WTC11 (cell line): ENCODE data around the gene LNX1.

Source experiments
- ESRRA ChIP-seq: sonication (generic); formaldehyde crosslinking; IDR thresholded peaks from 2 replicates; pipeline ENCODE4 v1.8.1; 2022; ENCODE audit warnings: mild to moderate bottlenecking, missing genetic modification reagents, borderline replicate concordance
- MXD4 ChIP-seq: fragments of 250-450 bp; sonication (Bioruptor Pico); IDR thresholded peaks from 2 replicates; pipeline ENCODE4 v1.8.0; 2021; ENCODE audit warnings: mild to moderate bottlenecking, moderate library complexity, borderline replicate concordance
- NFE2L1 ChIP-seq: sonication (generic); formaldehyde crosslinking; IDR thresholded peaks from 2 replicates; pipeline ENCODE4 v1.8.1; 2023; ENCODE audit warnings: missing genetic modification reagents
- NFYB ChIP-seq: sonication (generic); formaldehyde crosslinking; conservative IDR thresholded peaks from 2 replicates; pipeline ENCODE4 v1.8.0; 2022; ENCODE audit warnings: low read depth, missing genetic modification reagents
- NR2C2 ChIP-seq: sonication (generic); formaldehyde crosslinking; IDR thresholded peaks from 2 replicates; pipeline ENCODE4 v1.8.0; 2022; ENCODE audit warnings: mild to moderate bottlenecking, missing genetic modification reagents
- TEAD4 ChIP-seq: sonication (generic); formaldehyde crosslinking; IDR thresholded peaks from 2 replicates; pipeline ENCODE4 v1.8.0; 2022; ENCODE audit warnings: mild to moderate bottlenecking, missing genetic modification reagents
- ZNF263 ChIP-seq: sonication (generic); formaldehyde crosslinking; IDR thresholded peaks from 2 replicates; pipeline ENCODE4 v1.8.1; 2022; ENCODE audit warnings: low read depth, mild to moderate bottlenecking, moderate library complexity, missing genetic modification reagents
- TF ChIP-seq, protein P1 (sequence below): fragments of 200-600 bp; IDR thresholded peaks from 2 replicates; pipeline ENCODE4 v1.8.0; 2022; ENCODE audit warnings: antibody characterized with exemption
- TF ChIP-seq, protein P2 (sequence below): sonication (generic); formaldehyde crosslinking; IDR thresholded peaks from 2 replicates; pipeline ENCODE4 v1.8.1; 2023; ENCODE audit warnings: mild to moderate bottlenecking, missing genetic modification reagents, moderate library complexity
- TF ChIP-seq, protein P3 (sequence below): sonication (generic); formaldehyde crosslinking; IDR thresholded peaks from 2 replicates; pipeline ENCODE4 v1.8.0; 2023; ENCODE audit warnings: mild to moderate bottlenecking, missing genetic modification reagents
- TF ChIP-seq, protein P4 (sequence below): sonication (generic); formaldehyde crosslinking; IDR thresholded peaks from 2 replicates; pipeline ENCODE4 v1.8.1; 2023; ENCODE audit warnings: mild to moderate bottlenecking, missing genetic modification reagents, borderline replicate concordance
- TF ChIP-seq, protein P5 (sequence below): sonication (generic); formaldehyde crosslinking; IDR thresholded peaks from 2 replicates; pipeline ENCODE4 v1.8.1; 2022; ENCODE audit warnings: low read depth, mild to moderate bottlenecking, moderate library complexity, missing genetic modification reagents, borderline replicate concordance
- TF ChIP-seq, protein P6 (sequence below): sonication (generic); formaldehyde crosslinking; IDR thresholded peaks from 2 replicates; pipeline ENCODE4 v1.8.0; 2022; ENCODE audit warnings: mild to moderate bottlenecking, missing genetic modification reagents
- TF ChIP-seq, protein P7 (sequence below): fragments of 250-450 bp; sonication (Bioruptor Pico); conservative IDR thresholded peaks from 2 replicates; pipeline ENCODE4 v1.9.0; 2021; ENCODE audit warnings: mild to moderate bottlenecking

DNA sequence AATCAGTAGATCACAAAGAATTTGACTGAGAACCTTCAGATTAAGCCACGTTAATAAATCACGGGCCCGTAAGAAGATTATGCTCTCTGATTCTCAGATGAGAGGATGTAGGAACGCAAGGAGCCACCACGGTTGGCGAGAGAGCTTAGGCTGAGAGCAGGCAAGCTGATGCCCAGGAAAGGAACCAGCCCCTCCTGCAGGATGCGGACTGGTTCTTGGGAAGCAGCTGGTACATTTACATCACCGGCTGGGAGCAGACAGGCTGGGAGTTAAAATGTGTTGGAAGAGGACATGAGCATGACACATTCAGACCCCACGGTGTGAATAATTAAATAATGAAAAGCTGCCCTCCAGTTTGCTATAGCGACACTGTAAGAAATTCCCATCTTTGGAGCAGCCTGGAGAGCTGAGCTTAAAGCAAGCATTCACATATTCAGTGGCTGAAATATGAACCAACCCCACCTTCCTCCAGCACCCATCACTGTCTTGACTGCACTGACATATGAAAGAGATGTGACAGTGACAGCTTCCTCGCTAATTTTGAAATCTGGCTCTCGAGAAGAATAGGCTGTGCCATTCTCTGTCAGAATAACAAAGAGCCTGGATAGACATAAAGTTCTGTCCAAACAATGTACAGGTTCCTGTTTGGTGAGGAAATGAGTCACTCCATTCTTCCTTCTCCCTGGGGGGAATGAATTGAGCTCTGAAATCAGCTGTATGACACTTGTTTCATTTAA, 33.1 kb downstream of the LNX1 start:
- TF ChIP-seq, protein P1, sequence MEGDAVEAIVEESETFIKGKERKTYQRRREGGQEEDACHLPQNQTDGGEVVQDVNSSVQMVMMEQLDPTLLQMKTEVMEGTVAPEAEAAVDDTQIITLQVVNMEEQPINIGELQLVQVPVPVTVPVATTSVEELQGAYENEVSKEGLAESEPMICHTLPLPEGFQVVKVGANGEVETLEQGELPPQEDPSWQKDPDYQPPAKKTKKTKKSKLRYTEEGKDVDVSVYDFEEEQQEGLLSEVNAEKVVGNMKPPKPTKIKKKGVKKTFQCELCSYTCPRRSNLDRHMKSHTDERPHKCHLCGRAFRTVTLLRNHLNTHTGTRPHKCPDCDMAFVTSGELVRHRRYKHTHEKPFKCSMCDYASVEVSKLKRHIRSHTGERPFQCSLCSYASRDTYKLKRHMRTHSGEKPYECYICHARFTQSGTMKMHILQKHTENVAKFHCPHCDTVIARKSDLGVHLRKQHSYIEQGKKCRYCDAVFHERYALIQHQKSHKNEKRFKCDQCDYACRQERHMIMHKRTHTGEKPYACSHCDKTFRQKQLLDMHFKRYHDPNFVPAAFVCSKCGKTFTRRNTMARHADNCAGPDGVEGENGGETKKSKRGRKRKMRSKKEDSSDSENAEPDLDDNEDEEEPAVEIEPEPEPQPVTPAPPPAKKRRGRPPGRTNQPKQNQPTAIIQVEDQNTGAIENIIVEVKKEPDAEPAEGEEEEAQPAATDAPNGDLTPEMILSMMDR = no peak
- TF ChIP-seq, protein P2, sequence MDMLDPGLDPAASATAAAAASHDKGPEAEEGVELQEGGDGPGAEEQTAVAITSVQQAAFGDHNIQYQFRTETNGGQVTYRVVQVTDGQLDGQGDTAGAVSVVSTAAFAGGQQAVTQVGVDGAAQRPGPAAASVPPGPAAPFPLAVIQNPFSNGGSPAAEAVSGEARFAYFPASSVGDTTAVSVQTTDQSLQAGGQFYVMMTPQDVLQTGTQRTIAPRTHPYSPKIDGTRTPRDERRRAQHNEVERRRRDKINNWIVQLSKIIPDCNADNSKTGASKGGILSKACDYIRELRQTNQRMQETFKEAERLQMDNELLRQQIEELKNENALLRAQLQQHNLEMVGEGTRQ = no peak
- TF ChIP-seq ESRRA (CRISPR knock-in tag) (no peak), NFE2L1 (CRISPR knock-in tag) (no peak), MXD4 (no peak), NFYB (no peak), NR2C2 (CRISPR knock-in tag) (no peak), TEAD4 (no peak), ZNF263 (no peak)
- TF ChIP-seq, protein P3, sequence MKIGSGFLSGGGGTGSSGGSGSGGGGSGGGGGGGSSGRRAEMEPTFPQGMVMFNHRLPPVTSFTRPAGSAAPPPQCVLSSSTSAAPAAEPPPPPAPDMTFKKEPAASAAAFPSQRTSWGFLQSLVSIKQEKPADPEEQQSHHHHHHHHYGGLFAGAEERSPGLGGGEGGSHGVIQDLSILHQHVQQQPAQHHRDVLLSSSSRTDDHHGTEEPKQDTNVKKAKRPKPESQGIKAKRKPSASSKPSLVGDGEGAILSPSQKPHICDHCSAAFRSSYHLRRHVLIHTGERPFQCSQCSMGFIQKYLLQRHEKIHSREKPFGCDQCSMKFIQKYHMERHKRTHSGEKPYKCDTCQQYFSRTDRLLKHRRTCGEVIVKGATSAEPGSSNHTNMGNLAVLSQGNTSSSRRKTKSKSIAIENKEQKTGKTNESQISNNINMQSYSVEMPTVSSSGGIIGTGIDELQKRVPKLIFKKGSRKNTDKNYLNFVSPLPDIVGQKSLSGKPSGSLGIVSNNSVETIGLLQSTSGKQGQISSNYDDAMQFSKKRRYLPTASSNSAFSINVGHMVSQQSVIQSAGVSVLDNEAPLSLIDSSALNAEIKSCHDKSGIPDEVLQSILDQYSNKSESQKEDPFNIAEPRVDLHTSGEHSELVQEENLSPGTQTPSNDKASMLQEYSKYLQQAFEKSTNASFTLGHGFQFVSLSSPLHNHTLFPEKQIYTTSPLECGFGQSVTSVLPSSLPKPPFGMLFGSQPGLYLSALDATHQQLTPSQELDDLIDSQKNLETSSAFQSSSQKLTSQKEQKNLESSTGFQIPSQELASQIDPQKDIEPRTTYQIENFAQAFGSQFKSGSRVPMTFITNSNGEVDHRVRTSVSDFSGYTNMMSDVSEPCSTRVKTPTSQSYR = no peak
- TF ChIP-seq, protein P4, sequence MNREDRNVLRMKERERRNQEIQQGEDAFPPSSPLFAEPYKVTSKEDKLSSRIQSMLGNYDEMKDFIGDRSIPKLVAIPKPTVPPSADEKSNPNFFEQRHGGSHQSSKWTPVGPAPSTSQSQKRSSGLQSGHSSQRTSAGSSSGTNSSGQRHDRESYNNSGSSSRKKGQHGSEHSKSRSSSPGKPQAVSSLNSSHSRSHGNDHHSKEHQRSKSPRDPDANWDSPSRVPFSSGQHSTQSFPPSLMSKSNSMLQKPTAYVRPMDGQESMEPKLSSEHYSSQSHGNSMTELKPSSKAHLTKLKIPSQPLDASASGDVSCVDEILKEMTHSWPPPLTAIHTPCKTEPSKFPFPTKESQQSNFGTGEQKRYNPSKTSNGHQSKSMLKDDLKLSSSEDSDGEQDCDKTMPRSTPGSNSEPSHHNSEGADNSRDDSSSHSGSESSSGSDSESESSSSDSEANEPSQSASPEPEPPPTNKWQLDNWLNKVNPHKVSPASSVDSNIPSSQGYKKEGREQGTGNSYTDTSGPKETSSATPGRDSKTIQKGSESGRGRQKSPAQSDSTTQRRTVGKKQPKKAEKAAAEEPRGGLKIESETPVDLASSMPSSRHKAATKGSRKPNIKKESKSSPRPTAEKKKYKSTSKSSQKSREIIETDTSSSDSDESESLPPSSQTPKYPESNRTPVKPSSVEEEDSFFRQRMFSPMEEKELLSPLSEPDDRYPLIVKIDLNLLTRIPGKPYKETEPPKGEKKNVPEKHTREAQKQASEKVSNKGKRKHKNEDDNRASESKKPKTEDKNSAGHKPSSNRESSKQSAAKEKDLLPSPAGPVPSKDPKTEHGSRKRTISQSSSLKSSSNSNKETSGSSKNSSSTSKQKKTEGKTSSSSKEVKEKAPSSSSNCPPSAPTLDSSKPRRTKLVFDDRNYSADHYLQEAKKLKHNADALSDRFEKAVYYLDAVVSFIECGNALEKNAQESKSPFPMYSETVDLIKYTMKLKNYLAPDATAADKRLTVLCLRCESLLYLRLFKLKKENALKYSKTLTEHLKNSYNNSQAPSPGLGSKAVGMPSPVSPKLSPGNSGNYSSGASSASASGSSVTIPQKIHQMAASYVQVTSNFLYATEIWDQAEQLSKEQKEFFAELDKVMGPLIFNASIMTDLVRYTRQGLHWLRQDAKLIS (CRISPR knock-in tag) = no peak
- TF ChIP-seq, protein P5, sequence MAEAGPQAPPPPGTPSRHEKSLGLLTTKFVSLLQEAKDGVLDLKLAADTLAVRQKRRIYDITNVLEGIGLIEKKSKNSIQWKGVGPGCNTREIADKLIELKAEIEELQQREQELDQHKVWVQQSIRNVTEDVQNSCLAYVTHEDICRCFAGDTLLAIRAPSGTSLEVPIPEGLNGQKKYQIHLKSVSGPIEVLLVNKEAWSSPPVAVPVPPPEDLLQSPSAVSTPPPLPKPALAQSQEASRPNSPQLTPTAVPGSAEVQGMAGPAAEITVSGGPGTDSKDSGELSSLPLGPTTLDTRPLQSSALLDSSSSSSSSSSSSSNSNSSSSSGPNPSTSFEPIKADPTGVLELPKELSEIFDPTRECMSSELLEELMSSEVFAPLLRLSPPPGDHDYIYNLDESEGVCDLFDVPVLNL (CRISPR knock-in tag) = no peak
- TF ChIP-seq, protein P6, sequence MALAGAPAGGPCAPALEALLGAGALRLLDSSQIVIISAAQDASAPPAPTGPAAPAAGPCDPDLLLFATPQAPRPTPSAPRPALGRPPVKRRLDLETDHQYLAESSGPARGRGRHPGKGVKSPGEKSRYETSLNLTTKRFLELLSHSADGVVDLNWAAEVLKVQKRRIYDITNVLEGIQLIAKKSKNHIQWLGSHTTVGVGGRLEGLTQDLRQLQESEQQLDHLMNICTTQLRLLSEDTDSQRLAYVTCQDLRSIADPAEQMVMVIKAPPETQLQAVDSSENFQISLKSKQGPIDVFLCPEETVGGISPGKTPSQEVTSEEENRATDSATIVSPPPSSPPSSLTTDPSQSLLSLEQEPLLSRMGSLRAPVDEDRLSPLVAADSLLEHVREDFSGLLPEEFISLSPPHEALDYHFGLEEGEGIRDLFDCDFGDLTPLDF (CRISPR knock-in tag) = no peak
- TF ChIP-seq, protein P7, sequence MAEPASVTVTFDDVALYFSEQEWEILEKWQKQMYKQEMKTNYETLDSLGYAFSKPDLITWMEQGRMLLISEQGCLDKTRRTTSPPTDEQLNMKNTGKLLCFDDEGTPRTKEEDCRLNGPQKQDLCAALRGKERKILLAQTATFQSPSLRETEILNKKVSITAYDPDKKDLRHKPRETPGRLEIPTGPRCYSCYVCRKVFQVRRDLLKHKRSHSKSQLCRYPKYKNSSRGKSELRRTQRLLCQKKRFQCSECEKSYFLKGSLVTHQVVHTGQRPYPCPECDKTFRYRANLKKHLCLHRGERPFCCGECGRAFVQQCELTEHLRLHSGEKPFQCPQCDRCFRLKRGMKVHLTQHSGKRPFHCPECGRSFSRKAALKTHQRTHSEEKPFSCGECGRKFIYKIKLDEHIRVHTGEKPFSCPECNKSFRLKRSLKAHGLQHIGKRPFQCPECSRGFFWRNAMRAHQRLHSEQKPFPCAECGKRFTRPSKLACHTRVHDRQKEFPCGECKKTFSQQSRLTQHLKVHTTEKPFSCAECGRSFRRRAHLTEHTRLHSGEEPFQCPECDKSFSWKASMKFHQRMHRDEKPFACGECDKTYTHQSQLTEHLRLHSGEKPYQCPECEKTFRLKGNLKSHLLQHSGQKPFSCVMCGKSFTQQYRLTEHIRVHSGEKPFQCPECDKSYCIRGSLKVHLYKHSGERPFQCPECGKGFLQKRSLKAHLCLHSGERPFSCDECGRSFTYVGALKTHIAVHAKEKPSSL (CRISPR knock-in tag) = no peak
